Activated CD4-positive, alpha-beta memory T cell treated with anti-CD3 and anti-CD28 coated beads for 36 hours (primary cell): ENCODE results near the gene SH2D3A. TPM values are rescaled to one million over a fixed set of nuclear protein-coding genes. Genes with fewer than 3 reads are reported as not detected.
A peak's percentile ranks its signal among the peaks of the same experiment; 100 is the strongest.

ENCODE experiments used
- CTCF ChIA-PET: fragments of 350-600 bp; sonication (Branson Sonifier 250); formaldehyde crosslinking; loops from one replicate; lab custom pipeline; 2021; ENCODE audit warnings: antibody characterized with exemption, inconsistent platforms; lab: Charles Lee
- POLR2A ChIA-PET: fragments of 350-600 bp; sonication (Branson Sonifier 250); formaldehyde crosslinking; loops from one replicate; lab custom pipeline; 2021; ENCODE audit warnings: antibody characterized with exemption; lab: Charles Lee
- DNase-seq: peaks from one replicate; pipeline ENCODE4 v3.0.0-alpha.2; 2020
- H3K27ac Mint-ChIP-seq: one replicate; pipeline ENCODE4 v1.8.0; 2021; ENCODE audit warnings: mixed read lengths
- H3K27me3 Mint-ChIP-seq: one replicate; pipeline ENCODE4 v1.8.0; 2021; ENCODE audit warnings: mixed read lengths
- H3K36me3 Mint-ChIP-seq: one replicate; pipeline ENCODE4 v1.8.0; 2021; ENCODE audit warnings: mixed read lengths
- H3K4me1 Mint-ChIP-seq: one replicate; pipeline ENCODE4 v1.8.0; 2021; ENCODE audit warnings: low read depth, mixed read lengths
- H3K4me3 Mint-ChIP-seq: one replicate; pipeline ENCODE4 v1.8.0; 2021; ENCODE audit warnings: mild to moderate bottlenecking, mixed read lengths
- H3K9me3 Mint-ChIP-seq: one replicate; pipeline ENCODE4 v1.8.0; 2021; ENCODE audit warnings: mixed read lengths
- intact Hi-C: fragments of 100-400 bp; cut with micrococcal nuclease; formaldehyde crosslinking; loops from one replicate; pipeline ENCODE4 v1.15.1; 2023
- total RNA-seq, 2 experiments: library from RNA; stranded (reverse); gene quantifications; one replicate each; pipeline ENCODE4 v1.2.3, GENCODE V29; 2021

Gene SH2D3A
- total RNA-seq, 2 experiments from 2014 or later = 17.1 to 18.2 TPM

- H3K9me3 Mint-ChIP-seq = no peaks in the 10 kb centered on the region
- H3K4me1 Mint-ChIP-seq = peaks cover 34% of the 10 kb centered on the region
- peaks cover 17% of the 10 kb centered on the region for H3K36me3 Mint-ChIP-seq
- intact Hi-C loops = loop anchor here (1.0 to 10.0 kb wide), 6 partner anchors 30 to 363 kb away; partner anchors contain the start of genes ALKBH7, PSPN, SH2D3A and TNFSF14
- peak within 1 kb of the TSS; percentile 98 for H3K27ac Mint-ChIP-seq
- ChIA-PET CTCF (interaction anchor here (1.1 to 7.0 kb wide), 16 partner anchors 22 to 362 kb away, joined by 3 to 106 read pairs (median 6); partner anchors contain the start of genes SH2D3A and VAV1), POLR2A (interaction anchor here (0.6 to 3.6 kb wide), 11 partner anchors 31 to 253 kb away, joined by 3 to 27 read pairs (median 5); partner anchors contain the start of genes SH2D3A, TNFSF14 and VAV1)
- no peaks in the 10 kb centered on the region for H3K27me3 Mint-ChIP-seq
- DNase-seq = peak; percentile 100
- H3K4me3 Mint-ChIP-seq = peak within 1 kb of the TSS; percentile 98
Measured at GRCh38 chr19:6737284-6737872, 29.9 kb downstream of the SH2D3A start, which contains the start of gene GPR108. Gene GPR108, minus strand, starts transcription at chr19:6737580. Its CDS starts 4 bp downstream, at chr19:6737576.

- Mint-ChIP-seq H3K4me3 (peak overlapping the region; percentile 98), H3K27me3 (no peaks in the 10 kb centered on the region), H3K27ac (peak overlapping the region; percentile 98), H3K9me3 (no peaks in the 10 kb centered on the region), H3K36me3 (peaks cover 18% of the 10 kb centered on the region), H3K4me1 (peaks cover 34% of the 10 kb centered on the region)
- no peak for DNase-seq
- ChIA-PET POLR2A (interaction anchor here (1.0 to 3.6 kb wide), 8 partner anchors 35 to 126 kb away, joined by 3 to 27 read pairs (median 7); partner anchors contain the start of genes TNFSF14 and VAV1), CTCF (interaction anchor here (1.0 to 7.0 kb wide), 17 partner anchors 21 to 220 kb away, joined by 3 to 106 read pairs (median 6); partner anchors contain the start of genes SH2D3A, TNFSF14 and VAV1)
- intact Hi-C loops = loop anchor here (1.0 to 10.0 kb wide), 9 partner anchors 30 to 362 kb away; partner anchors contain the start of genes ALKBH7, PSPN, SH2D3A and TNFSF14
Measured at GRCh38 chr19:6736917-6737283, 30.3 kb downstream of the SH2D3A start.

- Mint-ChIP-seq H3K36me3 (peaks cover 22% of the 10 kb centered on the region), H3K9me3 (no peaks in the 10 kb centered on the region), H3K27ac (peak overlapping the region; percentile 98), H3K27me3 (no peaks in the 10 kb centered on the region), H3K4me1 (peaks cover 30% of the 10 kb centered on the region), H3K4me3 (peak overlapping the region; percentile 98)
- DNase-seq = peak; percentile 81
- POLR2A ChIA-PET = interaction anchor here (0.5 to 3.6 kb wide), 8 partner anchors 36 to 127 kb away, joined by 3 to 27 read pairs (median 4); partner anchors contain the start of genes TNFSF14 and VAV1
- CTCF ChIA-PET = interaction anchor here (0.7 to 7.0 kb wide), 17 partner anchors 21 to 219 kb away, joined by 3 to 106 read pairs (median 4); partner anchors contain the start of genes SH2D3A and TNFSF14
- intact Hi-C loops = loop anchor here (1.0 to 10.0 kb wide), 6 partner anchors 62 to 362 kb away; partner anchors contain the start of genes ALKBH7 and PSPN
Measured at GRCh38 chr19:6736169-6736916, 30.9 kb downstream of the SH2D3A start.

GRCh38 chr19:6735181-6735911 is 31.9 kb downstream of the SH2D3A start:
- H3K27ac Mint-ChIP-seq = peak overlapping the region; percentile 98
- H3K27me3 Mint-ChIP-seq = no peaks in the 10 kb centered on the region
- H3K4me3 Mint-ChIP-seq = peak overlapping the region; percentile 98
- H3K4me1 Mint-ChIP-seq = peaks cover 25% of the 10 kb centered on the region
- ChIA-PET CTCF (interaction anchor here (1.1 to 7.0 kb wide), 13 partner anchors 20 to 218 kb away, joined by 3 to 106 read pairs (median 7); partner anchors contain the start of genes SH2D3A and TNFSF14), POLR2A (interaction anchor here (1.1 to 1.9 kb wide), 2 partner anchors 66 to 94 kb away, joined by 3 to 9 read pairs; partner anchors contain the start of gene TNFSF14)
- intact Hi-C loops = loop anchor here (5.0 to 10.0 kb wide), 3 partner anchors 118 to 361 kb away; partner anchors contain the start of genes ALKBH7 and PSPN
- DNase-seq = no peak
- peaks cover 22% of the 10 kb centered on the region for H3K36me3 Mint-ChIP-seq
- H3K9me3 Mint-ChIP-seq = no peaks in the 10 kb centered on the region

- peaks cover 23% of the 10 kb centered on the region for H3K4me1 Mint-ChIP-seq
- H3K27me3 Mint-ChIP-seq = no peaks in the 10 kb centered on the region
- intact Hi-C loops = loop anchor here (10.0 kb wide), 1 partner anchor 359 kb away; the partner anchor contains the start of genes ALKBH7 and PSPN
- ChIA-PET CTCF (interaction anchor here (5.4 to 7.0 kb wide), 2 partner anchors 102 to 131 kb away, joined by 62 to 106 read pairs; no protein-coding TSS in a partner anchor), POLR2A (no interaction called here)
- peaks cover 22% of the 10 kb centered on the region for H3K36me3 Mint-ChIP-seq
- H3K27ac Mint-ChIP-seq = no peak overlapping the region
- no peak overlapping the region for H3K4me3 Mint-ChIP-seq
- H3K9me3 Mint-ChIP-seq = no peaks in the 10 kb centered on the region
- no peak for DNase-seq
Measured at GRCh38 chr19:6734096-6734696, 33.0 kb downstream of the SH2D3A start.

- intact Hi-C loops = loop anchor here (10.0 kb wide), 1 partner anchor 359 kb away; the partner anchor contains the start of genes ALKBH7 and PSPN
- no peak for DNase-seq
- Mint-ChIP-seq H3K27ac (no peak overlapping the region), H3K36me3 (peaks cover 22% of the 10 kb centered on the region), H3K27me3 (no peaks in the 10 kb centered on the region), H3K4me1 (peaks cover 16% of the 10 kb centered on the region), H3K9me3 (no peaks in the 10 kb centered on the region), H3K4me3 (no peak overlapping the region)
- ChIA-PET POLR2A (no interaction called here), CTCF (interaction anchor here (1.0 to 7.0 kb wide), 2 partner anchors 101 to 217 kb away, joined by 5 to 62 read pairs; no protein-coding TSS in a partner anchor)
Measured at GRCh38 chr19:6733338-6734095, 33.7 kb downstream of the SH2D3A start.

- POLR2A ChIA-PET = no interaction called here
- Mint-ChIP-seq H3K9me3 (no peaks in the 10 kb centered on the region), H3K36me3 (peaks cover 22% of the 10 kb centered on the region), H3K27ac (no peak overlapping the region), H3K4me3 (no peak overlapping the region), H3K4me1 (peaks cover 10% of the 10 kb centered on the region), H3K27me3 (no peaks in the 10 kb centered on the region)
- intact Hi-C loops = loop anchor here (10.0 kb wide), 1 partner anchor 358 kb away; the partner anchor contains the start of genes ALKBH7 and PSPN
- DNase-seq = no peak
- CTCF ChIA-PET = interaction anchor here (1.0 kb wide), 1 partner anchor 216 kb away, joined by 5 read pairs; no protein-coding TSS in a partner anchor
Measured at GRCh38 chr19:6732803-6733337, 34.4 kb downstream of the SH2D3A start.

- ChIA-PET POLR2A (no interaction called here), CTCF (no interaction called here)
- Mint-ChIP-seq H3K36me3 (peaks cover 22% of the 10 kb centered on the region), H3K9me3 (no peaks in the 10 kb centered on the region), H3K27me3 (no peaks in the 10 kb centered on the region), H3K27ac (no peak overlapping the region), H3K4me3 (no peak overlapping the region), H3K4me1 (peaks cover 8% of the 10 kb centered on the region)
- intact Hi-C loops = loop anchor here (10.0 kb wide), 1 partner anchor 357 kb away; the partner anchor contains the start of genes ALKBH7 and PSPN
- no peak for DNase-seq
Measured at GRCh38 chr19:6731822-6732221, 35.4 kb downstream of the SH2D3A start.

GRCh38 chr19:6730941-6731670 is 36.1 kb downstream of the SH2D3A start:
- Mint-ChIP-seq H3K4me1 (peaks cover 4% of the 10 kb centered on the region), H3K4me3 (no peak overlapping the region), H3K27me3 (no peaks in the 10 kb centered on the region), H3K36me3 (peaks cover 18% of the 10 kb centered on the region), H3K27ac (no peak overlapping the region), H3K9me3 (no peaks in the 10 kb centered on the region)
- CTCF ChIA-PET = no interaction called here
- POLR2A ChIA-PET = no interaction called here
- intact Hi-C loops = loop anchor here (10.0 kb wide), 1 partner anchor 356 kb away; the partner anchor contains the start of genes ALKBH7 and PSPN
- no peak for DNase-seq
